Measurements from ENCODE around the gene UNC13C. TPM values are rescaled to one million over a fixed set of nuclear protein-coding genes. Genes with fewer than 3 reads are reported as not detected.

UNC13C gene
- polyA plus RNA-seq, 1 experiment: not detected

DNA sequence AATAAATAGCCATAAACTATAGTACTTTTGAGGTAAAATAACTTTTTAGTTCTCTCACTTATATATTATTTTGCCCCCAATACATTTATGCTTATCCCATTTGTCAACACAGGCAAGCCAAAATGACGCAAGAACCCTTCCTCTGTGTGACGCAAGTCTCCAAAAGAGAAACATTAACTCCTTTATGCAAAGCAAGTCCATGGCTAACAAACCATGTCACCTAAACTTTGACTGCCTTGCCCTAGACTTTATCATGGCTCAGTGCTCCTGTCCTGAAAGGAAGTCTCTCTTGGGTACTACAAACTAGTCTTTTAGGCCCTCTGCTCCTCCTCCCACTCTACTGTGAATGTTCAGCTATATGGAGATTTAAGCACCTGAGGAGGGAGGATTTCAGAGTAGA is 230.5 kb downstream of the UNC13C start:
- ChIA-PET POLR2A (no interaction called here), CTCF (interaction anchor here (1.0 kb wide), 1 partner anchor 9 kb away, joined by 5 read pairs; no protein-coding TSS in a partner anchor)
- TF ChIP-seq, protein P1, sequence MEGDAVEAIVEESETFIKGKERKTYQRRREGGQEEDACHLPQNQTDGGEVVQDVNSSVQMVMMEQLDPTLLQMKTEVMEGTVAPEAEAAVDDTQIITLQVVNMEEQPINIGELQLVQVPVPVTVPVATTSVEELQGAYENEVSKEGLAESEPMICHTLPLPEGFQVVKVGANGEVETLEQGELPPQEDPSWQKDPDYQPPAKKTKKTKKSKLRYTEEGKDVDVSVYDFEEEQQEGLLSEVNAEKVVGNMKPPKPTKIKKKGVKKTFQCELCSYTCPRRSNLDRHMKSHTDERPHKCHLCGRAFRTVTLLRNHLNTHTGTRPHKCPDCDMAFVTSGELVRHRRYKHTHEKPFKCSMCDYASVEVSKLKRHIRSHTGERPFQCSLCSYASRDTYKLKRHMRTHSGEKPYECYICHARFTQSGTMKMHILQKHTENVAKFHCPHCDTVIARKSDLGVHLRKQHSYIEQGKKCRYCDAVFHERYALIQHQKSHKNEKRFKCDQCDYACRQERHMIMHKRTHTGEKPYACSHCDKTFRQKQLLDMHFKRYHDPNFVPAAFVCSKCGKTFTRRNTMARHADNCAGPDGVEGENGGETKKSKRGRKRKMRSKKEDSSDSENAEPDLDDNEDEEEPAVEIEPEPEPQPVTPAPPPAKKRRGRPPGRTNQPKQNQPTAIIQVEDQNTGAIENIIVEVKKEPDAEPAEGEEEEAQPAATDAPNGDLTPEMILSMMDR (IDR thresholded peaks at IDR 0.05; ENCODE audit: insufficient read depth, low read depth, low read length): no peak

DNA sequence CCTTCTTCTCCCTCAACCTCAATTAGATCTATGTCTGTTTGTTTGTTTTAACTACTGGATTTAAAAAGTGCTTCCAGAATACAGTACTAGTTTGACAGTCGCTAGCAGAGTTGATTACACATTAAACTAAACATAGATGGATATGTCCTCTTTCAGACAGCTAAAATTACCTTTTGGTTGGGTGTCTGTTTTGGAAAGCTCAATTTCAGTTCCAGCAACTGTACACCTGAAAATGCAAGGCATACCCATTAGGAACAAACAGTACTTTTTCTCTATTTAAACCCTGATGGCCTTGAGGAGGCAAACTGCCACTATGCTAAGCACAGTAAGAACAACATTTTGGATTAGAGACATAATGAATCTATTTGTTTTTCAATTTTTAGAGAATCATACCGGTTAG is 234.4 kb downstream of the UNC13C start:
- Histone ChIP-seq H3K27me3 (ENCODE audit: control insufficient read depth, insufficient read depth, low read length) (no peaks in the 10 kb centered on the region), H3K4me3 (ENCODE audit: low read depth, low read length) (no peak overlapping the region), H3K36me3 (ENCODE audit: control insufficient read depth, insufficient read depth, low read length) (no peaks in the 10 kb centered on the region)
- no peak for DNase-seq (ENCODE audit: low read depth)
- ChIA-PET CTCF (no interaction called here), POLR2A (no interaction called here)
- TF ChIP-seq, protein P1 (IDR thresholded peaks at IDR 0.05; ENCODE audit: insufficient read depth, low read depth, low read length): no peak

More for the DNA sequence above, 230.5 kb downstream of the UNC13C start:
- DNase-seq (ENCODE audit: low read depth): no peak
- no peaks in the 10 kb centered on the region for H3K36me3 ChIP-seq (ENCODE audit: control insufficient read depth, insufficient read depth, low read length)
- no peak overlapping the region for H3K4me3 ChIP-seq (ENCODE audit: low read depth, low read length)
- H3K27me3 ChIP-seq (ENCODE audit: control insufficient read depth, insufficient read depth, low read length): no peaks in the 10 kb centered on the region

DNA sequence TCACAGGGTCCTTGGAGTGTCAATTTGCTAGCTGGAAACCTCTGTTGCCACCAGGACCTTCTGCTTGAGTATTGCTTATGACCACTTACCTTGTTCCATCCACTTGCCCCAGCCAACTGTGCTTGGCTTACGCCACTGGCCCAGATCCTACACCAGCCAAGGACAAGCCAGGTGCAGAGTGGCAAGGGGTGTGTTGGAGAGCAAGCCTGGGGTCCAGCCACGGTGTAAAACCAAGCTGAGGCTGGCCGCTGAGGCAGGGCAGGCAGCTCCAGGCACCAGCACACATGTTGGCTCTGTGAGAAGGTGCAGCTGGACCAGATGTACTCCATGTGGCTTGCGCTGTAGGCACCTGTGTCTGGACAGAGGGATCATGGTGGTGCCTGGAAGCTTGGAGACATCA is 248.2 kb downstream of the UNC13C start:
- TF ChIP-seq, protein P1 (IDR thresholded peaks at IDR 0.05; ENCODE audit: insufficient read depth, low read depth, low read length): no peak
- ChIA-PET POLR2A (no interaction called here), CTCF (no interaction called here)
- no peaks in the 10 kb centered on the region for H3K36me3 ChIP-seq (ENCODE audit: control insufficient read depth, insufficient read depth, low read length)
- DNase-seq (ENCODE audit: low read depth): no peak
- no peaks in the 10 kb centered on the region for H3K27me3 ChIP-seq (ENCODE audit: control insufficient read depth, insufficient read depth, low read length)
- no peak overlapping the region for H3K4me3 ChIP-seq (ENCODE audit: low read depth, low read length)

DNA sequence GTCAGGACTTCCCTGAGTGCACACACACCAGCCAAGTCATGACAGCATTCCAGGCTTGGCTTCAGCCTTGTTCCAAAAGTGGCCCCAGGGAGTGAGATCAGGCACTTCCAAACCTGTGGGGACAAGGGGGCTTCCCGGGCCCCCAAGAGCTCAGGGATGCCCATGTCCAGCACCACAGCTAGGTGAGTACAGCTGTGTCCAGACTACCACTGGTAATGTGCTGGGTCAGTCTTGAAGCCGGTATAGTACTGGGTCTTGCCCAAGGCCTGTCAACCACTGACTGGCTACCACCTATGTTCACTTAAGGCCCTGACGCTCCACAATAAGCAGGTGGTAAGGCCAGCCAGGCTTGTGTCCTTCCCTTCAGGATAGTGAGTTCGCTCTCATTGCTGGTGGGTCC is 249.3 kb downstream of the UNC13C start:
- no peak overlapping the region for H3K4me3 ChIP-seq (ENCODE audit: low read depth, low read length)
- no peaks in the 10 kb centered on the region for H3K36me3 ChIP-seq (ENCODE audit: control insufficient read depth, insufficient read depth, low read length)
- POLR2A ChIA-PET: no interaction called here
- DNase-seq (ENCODE audit: low read depth): no peak
- TF ChIP-seq, protein P1 (IDR thresholded peaks at IDR 0.05; ENCODE audit: insufficient read depth, low read depth, low read length): no peak
- CTCF ChIA-PET: no interaction called here
- no peaks in the 10 kb centered on the region for H3K27me3 ChIP-seq (ENCODE audit: control insufficient read depth, insufficient read depth, low read length)

DNA sequence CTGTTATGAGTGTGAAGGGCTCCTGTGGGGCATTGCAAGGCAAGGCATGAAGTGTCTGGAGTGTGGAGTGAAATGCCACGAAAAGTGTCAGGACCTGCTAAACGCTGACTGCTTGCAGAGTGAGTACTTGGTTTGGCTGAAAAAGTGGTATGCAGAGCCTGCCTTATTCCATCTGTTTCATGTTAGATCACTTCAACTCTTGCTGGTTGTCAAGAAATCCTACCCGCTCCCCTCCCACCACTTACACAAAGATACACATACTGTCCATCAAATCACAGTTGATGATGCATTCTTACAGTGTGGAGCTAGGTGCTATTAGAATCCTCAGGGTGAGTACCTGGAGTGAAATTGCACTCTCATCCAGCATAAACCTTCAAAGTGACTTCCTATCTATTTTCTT is 272.1 kb downstream of the UNC13C start:
- POLR2A ChIA-PET: no interaction called here
- H3K4me3 ChIP-seq (ENCODE audit: low read depth, low read length): no peak overlapping the region
- no peaks in the 10 kb centered on the region for H3K36me3 ChIP-seq (ENCODE audit: control insufficient read depth, insufficient read depth, low read length)
- TF ChIP-seq, protein P1 (IDR thresholded peaks at IDR 0.05; ENCODE audit: insufficient read depth, low read depth, low read length): no peak
- no peak for DNase-seq (ENCODE audit: low read depth)
- CTCF ChIA-PET: no interaction called here
- no peaks in the 10 kb centered on the region for H3K27me3 ChIP-seq (ENCODE audit: control insufficient read depth, insufficient read depth, low read length)

Measured in BJ (cell line).